ENCODE measurements around the gene FAM50B.
A peak's percentile ranks its signal among the peaks of the same experiment; 100 is the strongest.

FAM50B gene

DNA sequence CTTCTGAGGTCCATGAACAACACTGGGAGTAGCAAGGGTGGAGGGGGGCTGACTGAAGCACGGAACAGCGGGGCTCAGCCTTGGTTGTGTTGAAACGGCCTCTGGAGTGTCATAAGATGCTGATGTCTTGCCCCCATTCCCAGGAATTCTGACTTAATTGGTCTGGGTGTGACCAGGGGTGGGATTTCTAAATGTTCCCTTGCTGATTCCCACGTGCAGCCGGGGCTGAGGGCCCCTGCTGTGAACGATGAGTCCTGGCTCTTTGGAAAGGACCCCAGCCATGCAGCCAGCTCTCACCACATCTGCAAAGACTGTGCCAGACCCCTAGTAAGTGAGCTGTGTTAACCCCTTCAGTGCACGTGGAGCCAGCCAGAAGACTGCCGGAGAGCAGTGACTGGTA lies 28.6 kb upstream of the FAM50B start:
- no peak for DNase-seq

DNA sequence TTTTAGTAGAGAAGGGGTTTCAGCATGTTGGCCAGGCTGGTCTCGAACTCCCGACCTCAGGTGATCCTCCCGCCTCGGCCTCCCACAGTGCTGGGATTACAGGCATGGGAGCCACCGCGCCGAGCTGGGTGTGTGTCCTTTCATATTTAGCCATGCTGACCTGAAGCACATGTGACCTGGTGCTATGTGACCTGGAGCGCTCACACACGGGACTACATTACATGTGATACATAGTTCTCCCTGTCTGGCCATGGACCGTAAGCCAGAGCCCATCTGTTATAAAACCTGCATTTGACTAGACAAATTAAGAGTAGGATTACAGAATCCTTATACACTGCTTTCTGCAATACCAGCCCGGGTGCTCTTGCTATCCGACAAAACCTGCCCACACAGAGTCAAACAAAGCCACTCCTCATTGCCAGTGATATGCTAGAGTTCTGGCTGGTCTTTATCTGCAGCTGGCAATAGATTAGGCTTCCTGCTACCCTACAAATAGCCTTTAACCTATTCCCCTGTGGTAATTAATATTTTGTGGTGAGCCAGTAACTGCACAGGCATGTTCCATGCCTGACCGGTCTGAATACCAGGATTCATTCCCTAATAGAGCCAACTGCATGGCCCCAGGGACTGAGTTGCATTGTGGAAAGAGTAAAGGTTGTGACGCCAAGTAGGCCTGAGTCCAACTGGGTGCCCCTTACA lies 26.3 kb upstream of the FAM50B start:
- DNase-seq, result no peak

DNA sequence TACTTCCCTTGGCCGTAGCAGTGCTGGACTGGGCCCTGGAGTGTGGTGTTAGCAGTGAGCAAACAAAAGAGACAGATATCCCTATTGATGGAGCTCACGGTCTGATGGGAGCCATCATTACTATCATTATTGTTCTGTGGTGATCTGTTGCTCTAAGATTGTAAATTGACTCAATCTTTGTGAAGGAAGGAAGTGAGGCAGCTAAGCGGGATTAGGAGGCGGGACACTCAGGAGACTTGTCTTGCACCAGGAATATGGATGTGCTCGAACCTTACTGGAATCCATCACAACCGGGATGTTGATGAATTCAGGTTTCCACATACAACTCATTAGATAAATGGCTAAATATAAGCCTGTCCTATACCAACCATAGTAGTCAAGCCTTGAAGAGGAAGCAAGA lies 25.5 kb upstream of the FAM50B start:
- no peak for DNase-seq

DNA sequence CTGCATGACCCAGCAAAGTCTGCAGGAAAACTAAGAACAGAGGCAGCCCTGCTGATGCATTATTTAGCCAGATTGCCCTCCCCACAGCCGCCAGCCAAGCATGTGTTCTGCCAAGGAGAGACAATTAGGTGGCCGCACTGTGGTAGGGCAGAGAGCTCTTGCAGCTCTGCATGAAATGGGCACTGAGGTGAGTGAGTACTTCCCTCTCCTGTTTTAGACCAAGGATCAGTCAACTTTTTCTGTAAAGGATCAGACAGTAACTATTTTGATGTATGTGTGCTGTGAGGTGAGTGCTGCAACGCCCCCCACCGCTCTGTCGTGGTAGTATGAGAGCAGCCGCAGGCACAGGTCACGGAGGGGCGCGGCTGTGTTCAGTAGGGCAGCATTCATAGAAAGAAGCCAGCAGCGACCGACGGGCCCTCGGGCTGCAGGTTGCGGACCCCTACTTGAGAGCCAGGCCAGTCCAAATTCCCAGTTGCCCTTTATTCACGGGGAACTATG lies 23.8 kb upstream of the FAM50B start:
- DNase-seq, result no peak

DNA sequence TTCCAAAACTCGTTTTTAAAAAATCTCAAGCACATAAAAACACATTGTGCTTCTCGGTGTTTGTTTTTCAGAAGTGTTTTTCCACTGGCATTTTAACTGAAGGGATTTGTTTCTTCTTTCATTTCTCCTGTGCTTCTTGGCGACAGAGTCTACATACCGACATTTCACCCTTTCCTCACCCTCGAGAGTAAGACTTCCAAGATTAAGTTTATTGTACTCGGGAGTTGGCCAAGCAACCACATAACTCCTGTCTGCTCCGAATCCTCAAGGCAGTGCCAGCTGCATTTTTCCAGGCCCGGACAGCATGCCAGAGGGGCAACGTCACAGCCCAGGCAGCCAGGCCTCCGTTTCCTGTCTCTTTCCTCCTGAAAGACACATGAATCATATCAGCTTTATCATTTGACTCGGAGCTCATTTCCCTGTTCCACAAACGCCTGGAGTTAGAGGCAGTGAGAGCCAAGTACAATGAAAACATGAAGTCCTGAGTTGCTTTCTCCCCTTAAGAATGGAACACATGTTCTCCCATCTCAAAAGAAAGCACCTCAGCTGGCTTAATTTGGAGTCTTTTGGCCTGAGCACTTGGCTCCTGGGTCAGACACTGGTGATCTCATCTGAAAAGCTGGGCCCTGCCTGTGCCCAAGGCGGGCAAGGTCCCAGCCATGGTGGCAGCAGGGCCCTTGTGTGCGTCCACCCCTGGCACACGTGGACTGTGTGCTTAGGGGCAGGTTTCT lies 23.2 kb upstream of the FAM50B start:
- no peak for DNase-seq

DNA sequence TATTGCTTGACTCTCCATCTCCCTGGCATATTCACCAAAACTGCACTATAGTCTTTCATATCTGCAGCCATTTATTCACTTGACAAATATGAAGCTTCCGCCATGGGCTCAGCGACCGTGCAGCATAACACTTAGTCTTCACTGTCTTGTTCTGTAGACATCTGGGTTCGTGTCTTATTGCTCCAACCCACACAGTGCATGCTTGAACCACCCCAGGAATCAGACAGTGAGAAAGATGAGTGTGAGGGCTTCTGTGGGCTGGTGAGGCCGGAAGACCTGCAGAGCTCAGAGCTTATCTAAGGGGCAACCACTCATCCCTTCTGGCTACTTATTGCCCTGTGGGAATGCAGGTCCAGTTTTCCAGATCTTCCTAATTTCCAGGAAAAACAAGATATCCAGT lies 19.9 kb upstream of the FAM50B start:
- DNase-seq, result no peak

DNA sequence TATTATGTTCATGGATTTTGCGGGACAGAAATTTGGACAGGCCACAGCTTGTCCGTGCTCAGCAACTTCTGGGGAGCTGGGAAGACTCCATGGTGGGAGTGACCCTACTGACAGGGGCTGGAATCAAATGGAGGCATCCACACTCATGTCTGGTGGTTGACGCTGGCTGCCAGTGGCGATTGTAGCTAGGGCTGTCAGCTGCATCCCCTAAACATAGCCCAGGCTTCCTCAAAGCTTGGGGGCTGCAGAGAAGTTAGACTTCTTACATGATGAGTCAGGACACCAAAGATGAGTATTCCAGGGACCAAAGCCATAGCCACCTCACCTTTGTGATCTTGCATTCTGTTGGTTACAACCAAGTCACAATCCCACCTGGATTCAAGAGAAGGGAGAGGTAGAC lies 18.4 kb upstream of the FAM50B start:
- DNase-seq, result no peak

DNA sequence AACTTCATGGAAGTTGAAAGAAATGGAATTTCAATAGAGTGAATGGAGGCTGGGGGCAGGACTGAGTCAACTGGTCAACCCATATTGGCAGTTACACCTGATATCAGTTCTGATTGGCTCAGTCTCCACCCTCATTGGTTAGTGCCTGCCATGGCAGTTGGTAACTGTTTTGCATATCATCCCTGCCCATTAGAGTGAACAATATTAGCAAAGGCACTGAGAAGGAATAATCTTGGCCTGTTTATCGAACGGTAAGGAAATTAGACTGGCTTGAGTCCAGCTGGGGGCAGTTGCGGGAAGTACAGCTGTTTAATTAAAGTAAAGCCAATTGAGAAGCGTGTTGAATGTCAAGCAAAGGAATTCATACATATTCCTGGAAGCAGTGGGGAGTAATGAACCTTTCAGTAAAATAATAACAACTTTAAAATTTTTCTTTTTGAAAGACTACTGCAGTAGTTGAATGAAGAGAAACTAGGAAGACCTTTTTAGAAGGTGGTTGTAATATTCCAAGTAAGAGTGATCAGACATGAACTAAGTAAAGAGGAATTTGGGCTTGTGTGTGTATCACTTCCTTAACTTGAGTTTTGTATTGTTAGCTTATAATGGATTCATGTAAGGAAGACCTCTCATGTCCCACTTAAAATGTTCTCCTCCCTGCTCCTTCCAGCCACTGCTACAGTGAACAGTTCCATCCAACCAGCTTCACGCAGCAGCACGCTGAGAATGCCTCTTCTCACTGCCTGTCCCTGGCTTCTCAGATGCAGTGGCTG lies 17.2 kb upstream of the FAM50B start:
- no peak for DNase-seq

DNA sequence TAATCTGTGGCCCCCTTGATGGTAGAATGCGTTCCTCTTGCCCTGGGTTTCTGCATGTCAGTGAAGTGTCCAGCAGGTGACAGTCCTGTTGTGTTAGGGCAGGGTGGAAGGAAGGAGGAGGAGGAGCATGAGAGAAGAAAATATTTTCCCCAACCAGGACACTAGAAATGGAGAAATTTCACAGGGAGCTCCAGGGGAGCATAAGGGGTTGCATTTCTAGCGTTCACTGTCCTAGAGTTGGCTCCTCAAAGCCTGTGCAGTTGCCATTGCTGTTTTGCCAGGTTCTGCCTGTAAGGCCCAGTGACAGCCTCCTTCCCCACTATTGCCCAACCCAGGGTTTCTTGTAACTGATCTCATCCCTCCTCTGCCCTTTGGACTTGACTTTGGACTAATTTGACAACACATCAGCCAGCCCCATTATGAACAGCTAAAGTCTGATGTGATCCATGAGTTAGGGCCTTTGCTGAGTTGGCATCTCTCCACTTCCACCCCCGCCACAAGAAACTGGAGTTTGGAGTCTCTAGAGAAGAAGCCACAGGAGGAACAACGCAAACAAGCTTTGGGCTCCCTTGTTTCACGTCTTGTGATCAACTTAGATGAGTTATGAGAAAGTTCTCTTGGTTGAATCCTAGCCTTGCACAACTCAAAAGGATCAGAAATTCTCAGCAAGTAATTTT lies 14.0 kb upstream of the FAM50B start:
- DNase-seq, result no peak

DNA sequence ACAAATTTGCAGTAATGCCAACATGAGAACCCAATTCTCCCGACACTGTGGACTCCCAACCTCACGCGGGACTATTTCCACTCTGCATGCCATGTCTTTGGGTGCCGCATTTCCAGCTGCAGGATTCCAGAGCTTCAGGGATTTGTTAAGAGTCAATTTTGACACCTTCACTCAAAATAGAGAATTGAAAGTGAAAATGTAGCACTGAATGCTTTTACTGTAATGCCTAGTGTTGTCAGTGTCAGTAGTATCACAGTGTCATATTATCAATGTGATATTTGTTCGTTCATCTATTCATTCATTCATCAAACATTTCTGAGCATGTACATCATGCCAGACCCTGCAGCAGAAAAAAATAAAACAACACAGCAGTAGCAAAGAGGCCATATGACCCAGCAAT lies 13.4 kb upstream of the FAM50B start:
- no peak for DNase-seq

DNA sequence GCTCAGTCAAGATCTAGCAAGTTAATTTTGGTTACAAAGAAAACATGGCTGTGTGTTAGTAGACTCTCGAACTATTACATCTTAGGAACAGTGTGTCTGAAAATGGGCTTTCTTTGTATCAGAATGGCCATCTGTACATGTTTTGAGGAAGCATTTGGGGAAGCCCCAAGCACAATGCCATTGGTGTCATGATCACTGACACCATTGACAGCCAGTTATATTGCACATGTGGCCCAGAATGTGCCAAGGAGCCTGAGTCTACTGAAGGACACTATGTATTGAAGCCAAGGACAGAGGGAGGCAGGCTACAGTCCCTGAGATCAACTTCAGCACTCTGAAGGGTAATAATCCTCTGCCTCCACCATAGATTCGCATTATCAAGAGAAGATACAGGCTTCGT lies 12.6 kb upstream of the FAM50B start:
- DNase-seq, result no peak

DNA sequence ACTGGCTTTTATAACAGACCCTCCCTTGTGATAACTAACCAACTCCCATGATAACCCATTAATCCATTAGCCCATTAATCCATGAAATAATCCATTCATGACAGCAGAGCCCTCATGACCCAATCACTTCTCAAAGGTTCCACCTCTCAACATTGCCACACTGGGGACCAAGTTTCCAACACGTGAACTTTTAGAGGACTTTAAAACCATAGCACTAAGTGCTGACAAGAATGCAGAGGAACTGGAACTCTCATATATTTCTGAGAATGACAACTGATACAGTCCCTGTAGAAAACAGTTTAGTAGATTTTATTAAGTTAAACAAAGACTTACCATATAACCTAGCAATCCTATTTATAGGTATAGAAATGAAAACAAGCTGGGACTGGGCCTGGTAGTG lies 11.4 kb upstream of the FAM50B start:
- no peak for DNase-seq

DNA sequence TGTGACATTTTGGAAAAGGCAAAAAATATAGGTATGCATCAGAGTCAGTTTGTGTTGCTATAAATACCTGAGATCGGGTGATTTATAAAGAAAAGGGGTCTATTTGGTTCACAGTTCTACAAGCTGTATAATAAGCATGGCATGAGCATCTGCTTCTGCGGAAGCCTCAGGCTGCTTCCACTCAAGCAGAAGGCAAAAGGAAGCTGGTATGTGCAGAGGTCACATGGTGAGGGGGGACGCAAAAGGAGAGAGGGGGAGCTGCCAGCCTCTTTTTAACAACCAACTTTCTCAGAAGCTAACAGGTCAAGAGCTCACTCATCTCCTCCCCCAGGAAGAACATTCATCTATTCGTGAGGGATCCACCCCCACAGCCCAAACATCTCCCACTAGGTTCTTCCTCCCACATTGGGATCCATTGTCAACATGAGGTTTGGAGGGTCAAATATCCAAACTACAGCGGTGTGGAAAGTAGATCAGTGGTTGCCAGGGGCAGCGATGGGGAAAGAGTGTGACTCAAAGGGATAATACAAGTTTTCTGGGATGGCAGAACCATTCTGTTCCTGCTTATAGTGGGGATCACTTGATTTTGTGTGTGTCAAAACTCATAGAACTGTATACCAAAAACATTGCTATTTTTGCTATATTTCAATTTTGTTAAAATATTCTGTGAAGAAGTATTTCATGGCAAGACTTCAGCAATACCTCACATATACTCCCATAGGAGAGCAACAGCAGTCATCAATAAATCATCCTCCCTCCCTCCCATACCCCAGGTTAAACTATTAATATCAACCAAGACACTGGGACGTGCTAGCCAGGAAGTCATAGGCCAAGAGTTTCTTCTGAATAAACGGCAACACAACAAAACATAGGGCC lies 9.9 kb upstream of the FAM50B start:
- DNase-seq, result no peak

DNA sequence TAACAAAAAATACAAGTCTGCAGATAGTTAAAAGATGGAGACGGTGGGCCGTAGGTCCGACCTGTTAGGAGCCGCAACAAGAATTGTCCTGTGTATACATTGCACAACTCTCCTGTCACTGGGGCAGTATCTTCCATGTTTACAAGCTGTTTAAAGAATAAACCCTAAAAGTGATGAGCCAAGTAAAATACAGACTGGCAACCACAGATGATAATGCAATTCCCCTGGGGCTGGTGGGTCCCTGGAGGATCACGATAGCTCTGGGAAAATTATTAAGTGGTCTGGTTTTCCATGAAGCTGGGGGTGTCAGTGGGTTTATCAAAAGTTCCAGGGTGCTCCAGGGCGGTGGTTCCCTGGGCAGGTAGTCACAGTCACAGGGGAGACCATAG lies 8.1 kb upstream of the FAM50B start:
- no peak for DNase-seq

DNA sequence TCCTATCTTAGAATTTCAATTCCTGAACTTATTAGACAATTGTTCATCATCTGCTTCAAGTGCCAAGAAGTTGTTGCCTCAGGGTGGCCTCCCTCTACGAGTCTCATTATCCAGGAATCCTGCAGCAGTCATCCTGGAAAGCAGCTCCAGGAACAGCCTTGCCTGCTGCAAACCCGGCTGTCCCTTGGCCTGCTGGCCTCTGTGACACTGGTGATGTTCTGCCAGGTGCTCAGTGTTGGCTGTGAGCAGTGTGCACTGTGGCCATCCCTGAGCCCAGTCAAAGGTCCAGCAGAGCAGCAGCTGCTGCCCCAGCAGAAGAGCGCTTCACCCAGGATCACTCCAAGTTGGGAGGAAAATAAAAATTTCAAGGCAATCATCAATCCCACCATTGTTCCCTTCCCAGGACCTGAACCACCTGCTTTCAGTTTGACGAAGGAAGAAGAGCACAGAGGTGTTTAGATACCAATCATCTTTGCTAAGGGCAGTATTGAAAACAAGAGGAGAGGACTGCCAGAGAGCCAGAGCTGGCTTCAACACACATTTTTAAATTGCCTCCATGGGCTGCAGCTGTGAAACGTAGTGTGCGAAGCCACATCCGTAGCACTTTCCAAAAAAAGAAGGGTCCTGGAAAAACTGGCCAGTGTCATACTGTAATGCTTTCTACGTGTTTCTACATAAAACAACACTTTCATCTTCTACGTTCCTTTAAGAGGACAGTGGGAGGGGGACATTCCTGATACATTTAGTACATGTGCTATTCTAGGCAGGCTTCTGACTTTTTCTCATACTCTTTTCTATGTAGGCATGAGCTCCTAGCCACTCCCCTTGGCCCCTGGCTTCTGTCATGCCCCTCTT lies 7.2 kb upstream of the FAM50B start:
- DNase-seq, result no peak

DNA sequence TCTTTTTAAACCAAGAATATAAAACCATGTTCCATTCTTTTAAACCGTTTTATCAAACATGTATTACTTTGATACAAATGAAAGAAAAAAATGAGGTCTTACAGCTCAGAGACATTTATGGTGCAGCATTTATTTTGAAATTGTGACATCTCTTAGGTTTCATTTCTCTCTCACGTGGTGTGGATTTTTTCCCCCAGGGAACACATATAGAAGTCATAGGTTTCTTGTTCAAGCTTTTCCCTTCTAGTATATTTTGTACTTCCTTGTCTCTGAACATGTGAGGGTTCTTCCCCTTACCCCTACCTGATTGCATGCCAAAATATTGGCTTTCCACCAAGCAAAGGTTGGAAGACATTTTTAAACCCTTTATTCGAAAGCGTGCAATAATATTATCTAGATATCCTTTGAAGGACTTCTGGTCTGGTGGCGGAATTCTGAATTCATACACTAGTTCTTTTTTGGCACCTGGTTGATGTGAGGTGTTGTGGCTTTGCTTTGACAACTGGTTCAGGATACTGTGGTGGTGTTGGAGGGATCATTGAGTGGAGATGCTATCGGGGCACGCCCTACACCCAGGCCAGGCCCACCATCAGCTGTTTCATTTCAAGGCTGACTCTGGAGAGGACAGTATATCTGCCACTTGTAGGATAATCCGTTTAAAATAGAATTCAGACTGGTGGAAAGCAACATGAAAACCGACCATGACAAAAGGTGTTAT lies 5.6 kb upstream of the FAM50B start:
- DNase-seq, result no peak

DNA sequence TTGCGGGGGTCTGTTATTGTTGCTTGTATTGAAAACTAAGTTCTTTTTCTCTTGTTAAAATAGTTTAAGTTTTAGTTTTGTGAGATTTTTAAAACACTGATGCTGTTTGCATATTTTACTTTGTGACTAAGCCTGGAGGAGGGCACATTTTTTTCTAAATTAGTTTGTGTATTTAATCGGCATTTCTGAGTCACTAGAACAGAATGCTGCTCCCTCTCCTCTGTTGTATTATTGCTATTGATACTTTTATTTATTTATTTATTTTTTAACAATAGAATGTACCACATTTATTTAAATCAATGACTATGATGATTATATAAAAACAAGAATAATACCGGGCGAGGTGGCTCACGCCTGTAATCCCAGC lies 5.1 kb upstream of the FAM50B start:
- DNase-seq, result no peak

DNA sequence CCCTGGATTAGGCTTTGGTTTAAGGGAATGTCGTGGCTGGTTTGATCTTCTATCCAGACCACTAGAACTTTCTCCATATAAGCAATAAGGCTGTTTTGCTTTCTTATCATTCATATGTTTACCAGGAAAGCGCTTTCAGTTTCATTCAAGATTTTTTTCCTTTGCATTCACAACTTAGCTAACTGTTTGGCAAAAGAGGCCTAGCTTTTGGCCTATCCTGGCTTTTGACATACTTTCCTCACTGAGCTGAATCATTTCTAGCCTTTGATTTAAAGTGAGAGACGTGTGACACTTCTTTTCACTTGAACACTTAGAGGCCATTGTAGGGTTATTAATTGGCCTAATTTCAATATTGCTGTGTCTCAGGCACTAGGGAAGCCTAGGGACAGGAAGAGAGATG lies 1.7 kb upstream of the FAM50B start:
- DNase-seq, result peak; percentile 3

DNA sequence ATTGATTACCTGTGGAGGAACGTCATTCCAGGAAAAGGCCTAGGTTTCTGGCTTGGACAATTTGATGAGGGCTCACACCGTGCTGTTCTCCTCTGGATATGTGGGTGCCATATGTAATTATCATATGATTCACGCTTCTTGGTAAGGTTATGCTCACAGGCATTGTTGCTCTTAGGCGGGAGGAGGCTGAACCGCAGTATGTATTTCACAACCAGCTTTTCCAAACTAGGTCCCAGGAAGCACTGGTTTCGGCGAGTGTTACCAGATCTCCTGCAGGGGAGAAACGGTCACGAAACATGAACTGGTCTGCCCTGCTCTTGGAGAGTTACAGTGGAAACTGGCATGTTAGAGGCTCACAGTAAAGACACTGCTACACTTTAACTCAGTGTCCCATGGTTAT lies 793 bp upstream of the FAM50B start:
- DNase-seq, result no peak

DNA sequence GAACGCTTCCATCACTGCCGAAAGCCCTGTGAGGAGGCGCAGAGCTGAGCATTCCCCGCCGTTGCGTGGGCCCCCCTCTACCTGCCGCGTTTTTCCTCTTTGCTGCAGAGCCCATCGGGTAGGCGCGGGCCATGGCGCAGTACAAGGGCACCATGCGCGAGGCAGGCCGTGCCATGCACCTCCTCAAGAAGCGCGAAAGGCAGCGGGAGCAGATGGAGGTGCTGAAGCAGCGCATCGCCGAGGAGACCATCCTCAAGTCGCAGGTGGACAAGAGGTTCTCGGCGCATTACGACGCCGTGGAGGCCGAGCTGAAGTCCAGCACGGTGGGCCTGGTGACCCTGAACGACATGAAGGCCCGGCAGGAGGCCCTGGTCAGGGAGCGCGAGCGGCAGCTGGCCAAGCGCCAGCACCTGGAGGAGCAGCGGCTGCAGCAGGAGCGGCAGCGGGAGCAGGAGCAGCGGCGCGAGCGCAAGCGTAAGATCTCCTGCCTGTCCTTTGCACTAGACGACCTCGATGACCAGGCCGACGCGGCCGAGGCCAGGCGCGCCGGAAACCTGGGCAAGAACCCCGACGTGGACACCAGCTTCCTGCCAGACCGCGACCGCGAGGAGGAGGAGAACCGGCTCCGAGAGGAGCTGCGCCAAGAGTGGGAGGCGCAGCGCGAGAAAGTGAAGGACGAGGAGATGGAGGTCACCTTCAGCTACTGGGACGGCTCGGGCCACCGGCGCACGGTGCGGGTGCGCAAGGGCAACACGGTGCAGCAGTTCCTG lies 693 bp downstream of the FAM50B start:
- DNase-seq, result no peak
